Left lung (tissue), 10 donors: ENCODE measurements around the gene GEMIN8. TPM values are rescaled to one million over a fixed set of nuclear protein-coding genes. Genes with fewer than 3 reads are reported as not detected.

Source experiments
- ATAC-seq: fragments of 200-7000 bp; cut with Tn5 transposase; one replicate; pipeline ENCODE4 v1.9.1; 2020; ENCODE audit warnings: moderate library complexity
- DNase-seq, 4 donors: peaks; one replicate each; pipeline ENCODE4 v3.0.0-alpha.2; 2013 to 2020
- H3K27ac ChIP-seq, 2 donors: fragments of 200-600 bp; sonication (generic) in 1 of 2; one replicate each; pipeline versions ENCODE4 v1.5.0 to v1.8.0; 2020 to 2021
- H3K27me3 ChIP-seq, 2 donors: fragments of 200-600 bp; sonication (generic) in 1 of 2; one replicate each; pipeline versions ENCODE4 v1.5.0 to v1.8.0; 2020 to 2021
- H3K36me3 ChIP-seq, 2 donors: fragments of 200-600 bp; sonication (generic) in 1 of 2; one replicate each; pipeline versions ENCODE4 v1.5.0 to v1.8.0; 2020 to 2021
- H3K4me1 ChIP-seq, 2 donors: fragments of 200-600 bp; one replicate each; pipeline ENCODE4 v1.8.0; 2021
- H3K4me3 ChIP-seq, 2 donors: fragments of 200-600 bp; sonication (generic) in 1 of 2; one replicate each; pipeline versions ENCODE4 v1.5.0 to v1.8.0; 2020 to 2021; ENCODE audit warnings: mild to moderate bottlenecking in 1 of 2
- H3K9me3 ChIP-seq, 2 donors: fragments of 200-600 bp; sonication (generic) in 1 of 2; one replicate each; pipeline versions ENCODE4 v1.5.0 to v1.8.0; 2020 to 2021
- CTCF ChIP-seq, 2 donors: fragments of 200-600 bp; sonication (generic) in 1 of 2; IDR thresholded peaks; one replicate each; pipeline versions ENCODE4 v1.5.0 to v1.8.0; 2021; ENCODE audit warnings: antibody characterized with exemption in 2 of 2
- intact Hi-C, 2 donors: fragments of 100-400 bp; cut with DNase I; formaldehyde crosslinking; loops; one replicate each; pipeline versions ENCODE4 v1.11.2 to v1.14.2; 2022
- polyA plus RNA-seq, 6 donors: library from polyadenylated mRNA; unstranded; fragments of 120-200 nt; gene quantifications; one replicate each; pipeline ENCODE4 v1.2.1, GENCODE V29; 2013; ENCODE audit not compliant: insufficient read length in 6 of 6
- total RNA-seq, 2 donors: library from RNA; stranded (reverse); fragmentation: NEBNext Ultra II Directional; extraction: Animal tissue kit (Norgen Biotek cat#: 25700); gene quantifications; one replicate each; pipeline ENCODE4 v1.2.1, GENCODE V29; 2021
- donor health status: DM: no; HTN: yes; CAD: no.
- donor health status: DM: no; HTN: no; CAD: no.

Gene GEMIN8
- total and polyA plus RNA-seq, 8 donors: 14.5 to 35.4 (median 30.7) TPM

DNA sequence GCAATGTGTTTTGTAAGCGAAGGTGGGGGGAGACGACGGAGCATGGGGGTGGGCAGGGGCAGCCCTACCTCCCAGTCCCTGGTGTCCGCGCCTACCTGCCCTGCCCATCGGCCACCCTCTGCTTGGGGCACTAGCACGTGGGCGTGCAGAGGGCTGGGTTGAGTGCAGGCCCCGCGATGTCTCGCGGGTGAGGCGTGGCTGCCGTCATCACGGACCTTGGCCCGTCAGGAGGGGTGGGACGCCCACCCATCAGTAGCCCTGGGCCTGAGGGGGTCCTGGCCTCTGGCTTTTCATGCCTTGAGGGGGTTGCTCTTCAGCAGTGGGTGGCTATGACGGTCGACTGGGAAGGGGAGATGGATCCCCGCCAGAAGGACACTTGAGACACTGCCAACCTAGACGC is 36.1 kb upstream of the GEMIN8 start:
- TF ChIP-seq CTCF (IDR thresholded peaks at IDR 0.05): no peak
- Histone ChIP-seq H3K36me3 (no peaks in the 10 kb centered on the region), H3K27ac (no peak overlapping the region), H3K4me3 (no peak overlapping the region), H3K9me3 (no peaks in the 10 kb centered on the region), H3K27me3 (no peaks in the 10 kb centered on the region), H3K4me1 (no peaks in the 10 kb centered on the region)
- intact Hi-C loops: no loop called here
- DNase-seq (no peak), ATAC-seq (no peak)

DNA sequence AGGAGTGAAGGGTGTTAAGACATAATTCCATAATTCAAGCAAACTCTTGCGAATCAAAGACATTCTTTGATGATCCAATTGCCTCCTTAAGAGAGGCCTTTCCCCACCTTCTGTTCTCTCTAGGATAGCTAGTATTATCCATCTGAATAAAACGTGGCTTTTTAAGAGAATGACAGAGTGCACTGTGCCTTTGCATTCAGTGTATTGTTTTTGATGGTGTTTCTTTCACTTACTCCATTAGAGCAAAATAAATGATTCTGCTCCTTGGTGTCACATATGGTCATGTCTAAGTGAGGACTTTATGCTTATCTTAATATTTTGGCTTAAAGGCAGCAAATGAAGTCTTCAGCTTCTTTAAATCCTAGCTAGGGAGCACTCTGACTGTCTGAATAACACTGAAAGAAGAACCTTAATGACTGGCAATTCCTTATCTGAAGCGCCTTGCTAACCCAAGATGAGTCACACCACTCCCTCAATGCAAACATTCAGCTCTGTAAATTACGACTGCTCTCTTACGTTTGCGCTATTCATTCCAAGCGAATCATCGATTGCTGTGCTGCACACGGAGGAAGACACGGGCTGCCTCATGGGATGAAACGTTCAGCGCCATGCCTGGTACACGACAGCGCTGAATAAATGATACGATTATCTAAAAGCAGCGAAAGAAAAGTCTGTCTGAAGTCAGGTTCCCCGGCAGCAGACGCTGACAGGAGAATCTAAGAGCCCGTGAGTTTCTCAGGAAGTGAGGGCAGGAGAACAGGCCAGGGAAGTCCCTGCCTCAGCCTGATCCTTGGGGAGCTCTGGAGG is 35.1 kb upstream of the GEMIN8 start:
- ATAC-seq: no peak

GRCh38 chrX:14062524-14062923 is 32.8 kb upstream of the GEMIN8 start:
- no peak for ATAC-seq
- Histone ChIP-seq H3K27me3 (no peaks in the 10 kb centered on the region), H3K4me1 (no peaks in the 10 kb centered on the region), H3K4me3 (no peak overlapping the region), H3K9me3 (no peaks in the 10 kb centered on the region), H3K36me3 (no peaks in the 10 kb centered on the region), H3K27ac (no peak overlapping the region)
- no peak for TF ChIP-seq CTCF (IDR thresholded peaks at IDR 0.05)
- intact Hi-C loops: no loop called here
- DNase-seq: no peak

More for the DNA sequence above, 35.1 kb upstream of the GEMIN8 start:
- no peaks in the 10 kb centered on the region for H3K9me3 ChIP-seq
- H3K4me1 ChIP-seq: no peaks in the 10 kb centered on the region
- no peaks in the 10 kb centered on the region for H3K27me3 ChIP-seq
- no peak overlapping the region for H3K27ac ChIP-seq
- TF ChIP-seq CTCF (IDR thresholded peaks at IDR 0.05): no peak
- intact Hi-C loops: no loop called here
- H3K36me3 ChIP-seq: no peaks in the 10 kb centered on the region
- no peak overlapping the region for H3K4me3 ChIP-seq
- DNase-seq: no peak

DNA sequence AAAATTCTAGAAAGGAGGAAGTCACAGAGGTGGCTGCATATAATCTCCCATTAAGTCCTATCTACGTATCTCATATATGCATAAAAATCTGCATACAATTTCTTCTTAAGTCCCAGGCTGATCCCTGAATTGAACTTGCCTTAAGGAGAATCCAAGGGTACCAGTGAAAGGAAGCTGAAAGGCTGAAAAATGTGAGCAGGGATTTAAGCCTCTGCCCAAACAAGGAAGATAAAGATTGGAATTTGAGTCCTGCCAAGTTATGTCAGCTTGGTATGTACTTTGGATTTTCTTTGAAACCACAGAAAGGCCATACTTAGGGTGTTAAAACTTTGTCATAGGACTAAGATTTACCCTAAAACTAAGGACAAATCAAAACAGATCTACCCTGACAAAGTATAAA is 26.5 kb upstream of the GEMIN8 start:
- no peak overlapping the region for H3K27ac ChIP-seq
- H3K4me1 ChIP-seq: no peaks in the 10 kb centered on the region
- TF ChIP-seq CTCF (IDR thresholded peaks at IDR 0.05): no peak
- no peaks in the 10 kb centered on the region for H3K36me3 ChIP-seq
- intact Hi-C loops: no loop called here
- no peak for DNase-seq
- no peak for ATAC-seq
- no peak overlapping the region for H3K4me3 ChIP-seq
- H3K9me3 ChIP-seq: no peaks in the 10 kb centered on the region
- peaks cover 0 to 23% of the 10 kb centered on the region in 2 donors for H3K27me3 ChIP-seq

DNA sequence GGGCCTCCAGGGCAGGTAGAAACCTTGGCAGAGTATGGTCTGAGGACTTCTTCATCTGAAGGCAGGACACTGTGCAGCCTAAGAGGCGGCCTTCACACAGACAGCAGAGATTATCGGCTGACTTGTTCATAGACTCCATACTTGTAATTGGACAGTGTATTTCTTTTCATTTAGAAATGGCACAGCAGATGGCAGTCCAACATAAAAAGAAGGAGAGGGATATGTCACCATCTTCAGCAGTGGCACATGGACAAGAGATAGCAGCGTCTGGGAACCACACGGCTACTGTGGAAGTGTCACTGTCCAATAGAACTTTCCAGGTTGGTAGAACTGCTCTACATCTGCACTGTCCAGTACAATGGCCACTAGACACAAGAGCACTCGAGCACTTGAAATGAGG is 21.7 kb upstream of the GEMIN8 start:
- TF ChIP-seq CTCF (IDR thresholded peaks at IDR 0.05): no peak
- Histone ChIP-seq H3K27ac (no peak overlapping the region), H3K9me3 (no peaks in the 10 kb centered on the region), H3K4me1 (no peaks in the 10 kb centered on the region), H3K36me3 (no peaks in the 10 kb centered on the region), H3K4me3 (no peak overlapping the region), H3K27me3 (peaks cover 0 to 40% of the 10 kb centered on the region in 2 donors)
- ATAC-seq (no peak), DNase-seq (no peak)
- intact Hi-C loops: no loop called here
